CD8-positive, alpha-beta memory T cell (primary cell): ENCODE results near the gene HDAC8. TPM values are rescaled to one million over a fixed set of nuclear protein-coding genes. Genes with fewer than 3 reads are reported as not detected.
"Not testable (repeated sequence)": the region's sequence is repeated elsewhere in the genome, so short reads cannot be mapped to it uniquely, and the experiment has no call there.

ENCODE experiments used
- CTCF ChIA-PET: fragments of 350-600 bp; sonication (Branson Sonifier 250); formaldehyde crosslinking; loops from one replicate; lab custom pipeline; 2021; ENCODE audit warnings: antibody characterized with exemption; lab: Charles Lee
- POLR2A ChIA-PET: fragments of 350-600 bp; sonication (Branson Sonifier 250); formaldehyde crosslinking; loops from one replicate; lab custom pipeline; 2021; ENCODE audit warnings: antibody characterized with exemption; lab: Charles Lee
- DNase-seq, 5 donors: peaks; one replicate each; pipeline versions ENCODE4 v3.0.0 to v3.0.0-alpha.2; 2020 to 2022; ENCODE audit warnings: mixed read lengths in 1 of 5
- H3K27ac ChIP-seq: one replicate; pipeline ENCODE4 v1.7.0; 2013; ENCODE audit warnings: low read depth, mild to moderate bottlenecking, low read length, moderate library complexity
- H3K27me3 ChIP-seq: 2 replicates; pipeline ENCODE4 v1.7.0; 2013; ENCODE audit warnings: low read length, mild to moderate bottlenecking; ENCODE audit not compliant: insufficient read depth, poor library complexity, severe bottlenecking
- H3K36me3 ChIP-seq: 2 replicates; pipeline ENCODE4 v1.7.0; 2013; ENCODE audit warnings: mild to moderate bottlenecking, low read length, moderate library complexity; ENCODE audit not compliant: insufficient read depth
- H3K4me1 ChIP-seq: 2 replicates; pipeline ENCODE4 v1.7.0; 2013; ENCODE audit warnings: mild to moderate bottlenecking, low read length, moderate library complexity; ENCODE audit not compliant: insufficient read depth
- H3K4me3 ChIP-seq: 2 replicates; pipeline ENCODE4 v1.7.0; 2013; ENCODE audit warnings: mild to moderate bottlenecking, low read length
- H3K9me3 ChIP-seq: 2 replicates; pipeline ENCODE4 v1.7.0; 2013; ENCODE audit warnings: mild to moderate bottlenecking, low read length
- H3K27ac Mint-ChIP-seq, 8 donors: one replicate each; pipeline ENCODE4 v1.8.0; 2020 to 2021; ENCODE audit warnings: mixed read lengths in 8 of 8, mild to moderate bottlenecking in 6 of 8, inconsistent platforms in 3 of 8, moderate library complexity in 3 of 8
- H3K27me3 Mint-ChIP-seq, 2 donors: one replicate each; pipeline ENCODE4 v1.8.0; 2020 to 2021; ENCODE audit warnings: mixed read lengths in 2 of 2, mild to moderate bottlenecking in 1 of 2, moderate library complexity in 1 of 2
- H3K36me3 Mint-ChIP-seq, 3 donors: one replicate each; pipeline ENCODE4 v1.8.0; 2020 to 2021; ENCODE audit warnings: mixed read lengths in 3 of 3, inconsistent platforms in 1 of 3, mild to moderate bottlenecking in 1 of 3
- H3K4me1 Mint-ChIP-seq, 3 donors: one replicate each; pipeline ENCODE4 v1.8.0; 2020 to 2021; ENCODE audit warnings: mixed read lengths in 3 of 3, inconsistent platforms in 1 of 3, mild to moderate bottlenecking in 1 of 3
- H3K4me3 Mint-ChIP-seq, 7 donors: one replicate each; pipeline ENCODE4 v1.8.0; 2020 to 2021; ENCODE audit warnings: mixed read lengths in 7 of 7, mild to moderate bottlenecking in 6 of 7, moderate library complexity in 4 of 7, inconsistent platforms in 2 of 7
- H3K9me3 Mint-ChIP-seq, 5 donors: one replicate each; pipeline ENCODE4 v1.8.0; 2020 to 2022; ENCODE audit warnings: mixed read lengths in 5 of 5, mild to moderate bottlenecking in 3 of 5, moderate library complexity in 2 of 5, inconsistent platforms in 1 of 5
- polyA plus RNA-seq: library from polyadenylated mRNA; unstranded; fragments of 300-500 nt; fragmentation: Illumina TruSeq; gene quantifications from one replicate; pipeline ENCODE4 v1.2.3, GENCODE V29; 2021
- total RNA-seq, 2 experiments: library from RNA; stranded (reverse); gene quantifications; one replicate each; pipeline ENCODE4 v1.2.3, GENCODE V29; 2021

HDAC8 gene
- total and polyA plus RNA-seq, 3 experiments from 2014 or later = 16.4 to 17.8 (median 17.3) TPM

GRCh38 chrX:72554448-72555140 is 18.0 kb downstream of the HDAC8 start:
- peaks cover 0 to 7% of the 10 kb centered on the region in 2 donors for H3K27me3 Mint-ChIP-seq
- Histone ChIP-seq H3K36me3 (no peaks in the 10 kb centered on the region), H3K27me3 (no peaks in the 10 kb centered on the region), H3K4me1 (no peaks in the 10 kb centered on the region), H3K27ac (no peak overlapping the region), H3K9me3 (no peaks in the 10 kb centered on the region), H3K4me3 (no peak overlapping the region)
- ChIA-PET POLR2A (no interaction called here), CTCF (no interaction called here)
- H3K9me3 Mint-ChIP-seq = no peaks in the 10 kb centered on the region
- DNase-seq = no peak
- peaks cover 0 to 10% (median 4%) of the 10 kb centered on the region in 3 donors for H3K36me3 Mint-ChIP-seq
- peaks cover 8 to 20% (median 15%) of the 10 kb centered on the region in 3 donors for H3K4me1 Mint-ChIP-seq
- H3K27ac Mint-ChIP-seq = no peak overlapping the region
- H3K4me3 Mint-ChIP-seq = no peak overlapping the region

- H3K27me3 ChIP-seq, H3K27ac ChIP-seq, CTCF ChIA-PET, H3K4me3 ChIP-seq, H3K4me1 Mint-ChIP-seq, H3K4me3 Mint-ChIP-seq, H3K27me3 Mint-ChIP-seq, DNase-seq, H3K9me3 ChIP-seq, H3K9me3 Mint-ChIP-seq, H3K4me1 ChIP-seq, H3K36me3 ChIP-seq: not testable (repeated sequence)
- peak overlapping the region in 1 of 8 donors; percentile 55 for H3K27ac Mint-ChIP-seq
- H3K36me3 Mint-ChIP-seq = peaks cover 0 to 10% (median 4%) of the 10 kb centered on the region in 3 donors
- POLR2A ChIA-PET = interaction anchor here (0.6 kb wide), 1 partner anchor 1088 kb away, joined by 4 read pairs; no protein-coding TSS in a partner anchor
Observed at GRCh38 chrX:72552443-72552842, 20.2 kb downstream of the HDAC8 start.

- Mint-ChIP-seq H3K4me1 (no peaks in the 10 kb centered on the region), H3K9me3 (no peaks in the 10 kb centered on the region), H3K27ac (no peak overlapping the region), H3K27me3 (no peaks in the 10 kb centered on the region), H3K36me3 (peaks cover 0 to 29% (median 2%) of the 10 kb centered on the region in 3 donors), H3K4me3 (no peak overlapping the region)
- H3K27me3 ChIP-seq = no peaks in the 10 kb centered on the region
- no peak overlapping the region for H3K27ac ChIP-seq
- POLR2A ChIA-PET = no interaction called here
- H3K9me3 ChIP-seq = no peaks in the 10 kb centered on the region
- no peaks in the 10 kb centered on the region for H3K4me1 ChIP-seq
- DNase-seq = no peak
- H3K36me3 ChIP-seq = no peaks in the 10 kb centered on the region
- CTCF ChIA-PET = no interaction called here
- H3K4me3 ChIP-seq = no peak overlapping the region
Observed at GRCh38 chrX:72545990-72546389, 26.7 kb downstream of the HDAC8 start.

- H3K4me1 Mint-ChIP-seq = no peaks in the 10 kb centered on the region
- H3K27ac Mint-ChIP-seq = no peak overlapping the region
- H3K36me3 Mint-ChIP-seq = peaks cover 0 to 23% (median 0%) of the 10 kb centered on the region in 3 donors
- H3K27me3 ChIP-seq = no peaks in the 10 kb centered on the region
- no peaks in the 10 kb centered on the region for H3K36me3 ChIP-seq
- no peak overlapping the region for H3K4me3 Mint-ChIP-seq
- no peaks in the 10 kb centered on the region for H3K9me3 Mint-ChIP-seq
- ChIA-PET CTCF (no interaction called here), POLR2A (no interaction called here)
- no peak overlapping the region for H3K4me3 ChIP-seq
- H3K27me3 Mint-ChIP-seq = peaks cover 0 to 2% of the 10 kb centered on the region in 2 donors
- H3K4me1 ChIP-seq = no peaks in the 10 kb centered on the region
- no peak overlapping the region for H3K27ac ChIP-seq
- DNase-seq = no peak
- H3K9me3 ChIP-seq = no peaks in the 10 kb centered on the region
Observed at GRCh38 chrX:72540318-72540717, 32.3 kb downstream of the HDAC8 start.

- H3K9me3 ChIP-seq = no peaks in the 10 kb centered on the region
- CTCF ChIA-PET = no interaction called here
- no peak overlapping the region for H3K27ac Mint-ChIP-seq
- no peak overlapping the region for H3K4me3 Mint-ChIP-seq
- no peak overlapping the region for H3K27ac ChIP-seq
- no peaks in the 10 kb centered on the region for H3K9me3 Mint-ChIP-seq
- peaks cover 0 to 2% of the 10 kb centered on the region in 2 donors for H3K27me3 Mint-ChIP-seq
- H3K4me3 ChIP-seq = no peak overlapping the region
- POLR2A ChIA-PET = no interaction called here
- peaks cover 0 to 22% (median 0%) of the 10 kb centered on the region in 3 donors for H3K36me3 Mint-ChIP-seq
- H3K4me1 Mint-ChIP-seq = no peaks in the 10 kb centered on the region
- H3K4me1 ChIP-seq = no peaks in the 10 kb centered on the region
- H3K27me3 ChIP-seq = no peaks in the 10 kb centered on the region
- H3K36me3 ChIP-seq = no peaks in the 10 kb centered on the region
- DNase-seq = no peak
Observed at GRCh38 chrX:72539822-72540221, 32.8 kb downstream of the HDAC8 start.

GRCh38 chrX:72536542-72536941 is 36.1 kb downstream of the HDAC8 start:
- H3K36me3 ChIP-seq = no peaks in the 10 kb centered on the region
- no peak overlapping the region for H3K27ac ChIP-seq
- DNase-seq = no peak
- no peak overlapping the region for H3K4me3 Mint-ChIP-seq
- CTCF ChIA-PET = no interaction called here
- peaks cover 0 to 2% of the 10 kb centered on the region in 2 donors for H3K27me3 Mint-ChIP-seq
- POLR2A ChIA-PET = no interaction called here
- H3K27ac Mint-ChIP-seq = no peak overlapping the region
- H3K36me3 Mint-ChIP-seq = peaks cover 0 to 8% (median 2%) of the 10 kb centered on the region in 3 donors
- no peaks in the 10 kb centered on the region for H3K27me3 ChIP-seq
- H3K9me3 ChIP-seq = no peaks in the 10 kb centered on the region
- H3K4me1 Mint-ChIP-seq = no peaks in the 10 kb centered on the region
- H3K4me1 ChIP-seq = no peaks in the 10 kb centered on the region
- no peaks in the 10 kb centered on the region for H3K9me3 Mint-ChIP-seq
- H3K4me3 ChIP-seq = no peak overlapping the region

GRCh38 chrX:72532366-72532765 is 40.3 kb downstream of the HDAC8 start:
- Histone ChIP-seq H3K4me1 (no peaks in the 10 kb centered on the region), H3K4me3 (no peak overlapping the region), H3K27ac (no peak overlapping the region), H3K9me3 (no peaks in the 10 kb centered on the region), H3K36me3 (no peaks in the 10 kb centered on the region), H3K27me3 (no peaks in the 10 kb centered on the region)
- H3K27me3 Mint-ChIP-seq = peaks cover 0 to 2% of the 10 kb centered on the region in 2 donors
- no peak overlapping the region for H3K27ac Mint-ChIP-seq
- ChIA-PET CTCF (no interaction called here), POLR2A (no interaction called here)
- no peak for DNase-seq
- H3K4me3 Mint-ChIP-seq = no peak overlapping the region
- H3K4me1 Mint-ChIP-seq = peaks cover 0 to 5% (median 0%) of the 10 kb centered on the region in 3 donors
- peaks cover 0 to 7% (median 4%) of the 10 kb centered on the region in 3 donors for H3K36me3 Mint-ChIP-seq
- H3K9me3 Mint-ChIP-seq = no peaks in the 10 kb centered on the region

- Histone ChIP-seq H3K9me3 (no peaks in the 10 kb centered on the region), H3K27me3 (no peaks in the 10 kb centered on the region), H3K27ac (no peak overlapping the region), H3K36me3 (no peaks in the 10 kb centered on the region), H3K4me3 (no peak overlapping the region), H3K4me1 (no peaks in the 10 kb centered on the region)
- Mint-ChIP-seq H3K9me3 (no peaks in the 10 kb centered on the region), H3K4me1 (peaks cover 8 to 19% (median 13%) of the 10 kb centered on the region in 3 donors), H3K4me3 (peak overlapping the region in 1 of 7 donors; percentile 16), H3K27ac (peak overlapping the region in 1 of 8 donors; percentile 28), H3K36me3 (peaks cover 0 to 4% (median 2%) of the 10 kb centered on the region in 3 donors), H3K27me3 (peaks cover 0 to 2% of the 10 kb centered on the region in 2 donors)
- ChIA-PET CTCF (no interaction called here), POLR2A (no interaction called here)
- DNase-seq = no peak
Observed at GRCh38 chrX:72526534-72527508, 45.8 kb downstream of the HDAC8 start.
